CD4-positive, alpha-beta T cell treated with Interleukin-6 at 100 ng/mL for 8 hours (primary cell): ENCODE measurements around the gene MAFF.
A peak's percentile ranks its signal among the peaks of the same experiment; 100 is the strongest.
"Not testable (repeated sequence)": the region's sequence is repeated elsewhere in the genome, so short reads cannot be mapped to it uniquely, and the experiment has no call there.

Experiments used
- DNase-seq: peaks from one replicate; pipeline ENCODE4 v3.0.0-alpha.2; 2020; ENCODE audit warnings: mixed read lengths, low spot score

MAFF gene

GRCh38 chr22:38177571-38177925 is 24.2 kb upstream of the MAFF start:
- not testable (repeated sequence) for DNase-seq

DNA sequence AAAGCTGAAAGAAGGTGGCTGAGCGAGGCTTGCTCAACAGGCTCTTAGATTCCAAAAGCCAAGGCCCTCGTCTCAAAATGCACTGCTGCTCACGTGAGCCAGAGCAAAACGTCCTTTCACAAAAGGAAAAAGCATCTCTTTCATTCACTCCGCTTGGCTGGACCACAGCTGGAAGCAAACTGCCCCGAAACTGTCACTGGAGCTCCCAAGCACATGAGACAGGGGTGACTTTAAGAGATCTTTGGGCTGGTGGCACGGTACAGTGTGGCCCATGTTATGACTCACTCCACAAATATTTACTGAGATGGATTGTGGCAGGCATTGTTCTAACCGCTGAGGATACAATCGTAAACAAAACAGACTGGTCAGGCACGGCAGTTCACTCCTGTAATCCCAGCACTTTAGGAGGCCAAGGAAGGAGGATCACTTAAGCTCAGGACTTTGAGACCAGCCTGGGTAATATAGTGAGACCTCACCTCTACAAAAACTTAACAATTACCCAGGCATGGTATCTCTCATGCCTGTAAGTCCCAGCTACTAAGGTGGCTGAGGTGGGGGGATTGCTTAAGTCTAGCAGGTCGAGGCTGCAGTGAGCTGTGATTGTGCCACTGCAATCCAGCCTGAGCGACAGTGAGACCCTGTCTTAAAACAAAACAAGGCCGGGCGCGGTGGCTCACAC is 23.7 kb upstream of the MAFF start:
- no peak for DNase-seq

- not testable (repeated sequence) for DNase-seq
Observed at GRCh38 chr22:38178605-38178937, 23.2 kb upstream of the MAFF start.

DNA sequence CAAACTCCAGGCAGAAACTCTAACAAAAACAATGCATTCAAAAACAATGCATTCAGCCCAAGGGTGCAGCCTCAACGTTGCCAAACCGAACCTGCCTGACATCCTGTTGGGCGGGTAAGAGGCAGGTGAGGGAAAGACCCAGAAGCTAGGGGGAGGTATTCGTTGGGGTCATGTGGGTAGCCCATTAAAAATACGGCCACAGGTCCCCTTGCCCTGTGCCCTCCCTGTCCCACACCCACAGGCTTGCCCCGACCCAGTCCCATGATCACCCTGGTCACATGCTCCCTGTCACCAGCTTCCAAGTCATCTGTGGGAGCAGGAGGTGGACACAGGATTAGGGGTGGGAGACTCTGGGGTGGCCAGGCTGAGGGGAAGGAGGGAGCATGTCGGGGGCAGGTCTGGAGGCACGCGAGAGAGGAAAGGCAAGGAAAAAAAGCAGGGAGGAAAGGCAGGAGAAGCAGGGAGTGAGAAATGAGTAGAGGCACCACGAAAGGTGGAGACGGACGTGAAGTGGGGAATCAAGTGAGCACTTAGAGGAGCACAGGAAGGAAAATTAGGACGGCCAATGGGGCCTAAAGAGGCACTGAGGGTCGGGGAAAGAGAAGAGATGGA is 20.8 kb upstream of the MAFF start:
- DNase-seq = peak; percentile 43

- DNase-seq = peak; percentile 97
Observed at GRCh38 chr22:38181453-38182200, 20.2 kb upstream of the MAFF start, which contains the start of gene PLA2G6. PLA2G6 (minus strand) TSS chr22:38181830; CDS start chr22:38169426, 12,404 bp downstream.

DNA sequence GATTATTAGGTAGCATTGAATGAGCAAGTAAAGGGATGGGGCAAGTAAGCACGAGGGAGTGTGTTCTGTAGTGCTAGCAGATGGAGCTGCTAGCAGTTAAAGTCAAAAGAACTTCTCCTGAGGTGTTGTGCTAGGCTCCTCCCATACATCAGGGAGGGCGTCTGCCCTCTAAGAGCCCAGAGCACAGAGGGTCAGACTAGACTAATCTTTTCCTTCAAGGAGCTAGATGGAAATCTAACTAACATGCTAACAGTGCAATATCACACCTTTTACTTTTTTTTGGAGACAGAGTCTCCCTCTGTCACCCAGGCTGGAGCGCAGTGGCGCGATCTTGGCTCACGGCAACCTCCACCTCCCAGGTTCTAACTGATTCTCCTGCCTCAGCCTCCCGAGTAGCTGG is 17.0 kb upstream of the MAFF start:
- DNase-seq = no peak

DNA sequence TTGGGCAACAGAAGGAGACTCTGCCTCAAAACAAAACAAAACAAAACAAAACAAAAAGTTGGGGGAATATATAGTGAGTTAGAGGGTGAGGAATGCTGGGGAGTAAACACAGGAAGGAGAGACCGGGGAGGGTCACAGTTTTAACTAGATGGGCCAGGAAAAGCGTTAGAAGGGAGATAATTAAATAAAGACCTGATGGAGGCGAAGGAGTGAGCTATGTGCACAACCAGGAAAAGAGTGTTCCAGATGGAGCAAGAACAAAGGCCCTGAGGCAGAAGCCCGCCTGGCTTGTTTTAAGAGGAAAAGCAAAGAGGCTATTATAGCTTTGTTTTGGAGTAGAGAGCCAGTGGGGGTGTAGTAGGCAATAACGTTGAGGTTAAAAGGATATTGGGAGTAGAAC is 15.4 kb upstream of the MAFF start:
- no peak for DNase-seq

GRCh38 chr22:38187413-38188212 is 14.2 kb upstream of the MAFF start:
- DNase-seq = no peak

DNA sequence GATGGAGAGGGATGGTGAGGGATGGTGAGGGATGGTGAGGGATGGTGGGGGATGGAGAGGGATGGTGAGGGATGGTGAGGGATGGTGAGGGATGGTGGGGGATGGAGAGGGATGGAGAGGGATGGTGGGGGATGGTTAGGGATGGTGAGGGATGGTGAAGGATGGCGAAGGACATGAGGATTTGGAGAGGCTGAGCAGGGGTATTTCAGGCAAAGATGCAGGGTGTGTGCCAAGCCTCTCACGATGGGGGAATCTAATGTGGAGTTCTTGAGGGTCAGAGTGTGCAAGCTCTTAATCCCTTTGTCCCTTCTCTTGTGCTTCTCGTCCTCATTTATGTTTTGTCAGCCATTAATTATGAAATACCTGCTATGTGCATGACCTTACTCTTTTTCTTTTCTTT is 12.7 kb upstream of the MAFF start:
- no peak for DNase-seq

DNA sequence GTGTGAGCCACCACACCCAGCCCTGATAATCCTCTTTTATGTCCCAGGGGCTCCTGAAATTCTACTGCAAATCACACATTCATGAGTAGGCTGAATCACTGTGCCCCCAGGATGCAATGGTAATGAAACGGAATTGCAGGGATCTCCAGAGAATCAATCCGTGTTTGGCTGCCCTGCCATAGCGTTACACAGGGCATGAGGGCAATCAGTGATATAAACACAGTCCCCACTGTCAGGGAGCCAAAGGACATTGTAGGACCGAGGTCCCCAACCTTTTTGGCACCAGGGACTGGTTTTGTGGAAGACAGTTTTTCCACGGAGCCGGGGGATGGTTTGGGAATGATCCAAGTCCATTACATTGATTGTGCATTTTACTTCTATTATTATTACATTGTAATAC is 11.2 kb upstream of the MAFF start:
- DNase-seq = no peak

DNA sequence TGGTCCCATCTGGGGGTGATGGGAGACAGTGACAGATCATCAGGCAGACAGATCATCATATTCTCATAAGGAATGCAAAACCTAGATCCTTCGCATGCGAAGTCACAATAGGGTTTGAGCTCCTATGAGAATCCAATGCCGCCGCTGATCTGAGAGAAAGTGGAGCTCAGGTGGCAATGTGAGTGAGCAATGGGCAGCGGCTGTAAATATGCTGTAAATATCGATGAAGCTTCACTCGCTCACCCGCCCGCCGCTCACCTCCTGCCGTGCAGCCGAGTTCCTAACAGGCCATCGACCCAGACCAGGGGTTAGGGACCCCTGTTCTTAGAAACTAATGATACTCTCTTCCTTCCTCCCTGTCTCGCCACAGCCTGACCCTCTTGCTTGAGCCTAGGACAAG is 10.7 kb upstream of the MAFF start:
- DNase-seq = no peak

GRCh38 chr22:38191731-38192474 is 9.9 kb upstream of the MAFF start:
- no peak for DNase-seq

DNA sequence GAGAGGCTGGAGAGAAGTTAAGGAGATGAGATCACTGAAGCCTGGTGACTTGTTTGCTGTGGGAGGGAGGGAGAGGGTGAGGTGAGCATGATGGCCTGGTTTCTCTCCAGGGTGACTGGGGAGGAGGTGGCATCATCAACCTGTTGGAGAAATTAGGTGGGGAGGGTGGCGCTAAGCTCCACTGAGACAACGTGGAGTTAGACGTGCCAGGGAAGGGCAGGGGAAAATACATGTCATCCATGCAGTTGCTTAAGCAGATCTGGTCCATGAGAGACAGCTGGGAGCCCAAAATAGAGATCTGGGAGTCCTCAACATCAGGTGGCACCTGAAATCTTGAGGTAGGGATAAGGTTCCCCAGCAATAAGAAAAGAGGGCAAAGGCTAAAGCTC is 9.3 kb upstream of the MAFF start:
- no peak for DNase-seq

DNA sequence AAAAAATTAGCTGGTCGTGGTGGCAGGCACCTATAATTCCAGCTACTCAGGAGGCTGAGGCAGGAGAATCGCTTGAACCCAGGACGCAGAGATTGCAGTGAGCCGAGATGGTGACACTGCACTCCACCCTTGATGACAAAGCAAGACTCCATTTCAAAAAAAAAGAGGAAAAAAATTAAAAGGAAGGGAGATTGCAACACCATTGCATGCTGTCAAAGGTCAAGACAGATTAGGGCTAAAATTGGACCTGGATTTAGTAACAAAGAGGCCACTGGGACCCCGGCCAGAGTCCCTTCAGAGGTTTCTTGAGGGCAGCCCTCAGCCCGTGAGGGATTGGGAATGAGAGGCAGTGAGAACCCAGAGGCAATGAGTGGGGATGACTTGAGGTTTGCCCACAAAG is 8.2 kb upstream of the MAFF start:
- DNase-seq = no peak

GRCh38 chr22:38196791-38197419 is 4.9 kb upstream of the MAFF start:
- no peak for DNase-seq

GRCh38 chr22:38199826-38200559 is 1.8 kb upstream of the MAFF start:
- no peak for DNase-seq

GRCh38 chr22:38201371-38201710 is 453 bp upstream of the MAFF start:
- DNase-seq = no peak

DNA sequence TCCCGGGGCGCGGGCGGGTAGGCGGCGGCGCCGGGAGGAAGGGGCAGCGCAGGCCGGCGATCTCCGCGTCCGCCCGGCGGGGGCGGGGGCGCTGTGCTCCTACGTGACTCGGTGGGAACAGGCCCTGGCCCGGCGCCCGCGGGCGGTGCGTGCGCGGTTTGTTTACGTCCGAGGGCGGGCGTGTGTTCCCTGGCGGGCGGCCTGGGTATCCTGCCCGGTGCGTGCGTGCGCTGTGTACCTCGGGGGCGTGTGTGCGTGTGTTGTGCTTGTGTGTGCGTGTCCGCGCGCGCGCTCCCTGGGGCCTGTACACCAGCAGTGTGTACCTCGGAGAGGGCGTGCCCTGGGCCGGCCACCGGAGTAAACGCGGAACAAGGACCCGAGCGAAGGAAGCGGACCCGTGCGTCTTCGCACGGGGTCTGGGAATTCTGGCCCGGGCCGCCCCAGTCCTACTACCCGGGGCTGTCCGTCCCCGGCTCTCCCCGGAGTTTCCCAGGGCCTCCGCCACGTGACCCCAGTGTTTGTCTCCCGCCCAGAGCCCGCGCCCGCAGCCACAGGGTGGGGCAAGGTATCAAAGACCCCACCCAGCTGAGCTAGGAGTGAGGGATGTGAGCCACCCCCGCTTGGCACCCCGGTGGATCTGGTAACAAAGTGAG is 769 bp downstream of the MAFF start:
- peak; percentile 37 for DNase-seq

- DNase-seq = peak; percentile 34
Observed at GRCh38 chr22:38203090-38203810, 1.5 kb downstream of the MAFF start.
